HEK293 (cell line): ENCODE results near the gene URAD.

Source experiments
- CTCF ChIA-PET: fragments of 350-600 bp; formaldehyde crosslinking; extraction: SDS; loops from one replicate; lab custom pipeline; 2021; ENCODE audit warnings: antibody characterized with exemption; lab: Yijun Ruan, JAX
- POLR2A ChIA-PET: fragments of 300-600 bp; formaldehyde crosslinking; extraction: SDS; loops from one replicate; lab custom pipeline; 2020; ENCODE audit warnings: antibody characterized with exemption, inconsistent platforms; lab: Yijun Ruan, JAX
- H3K27ac ChIP-seq: fragments of 200-500 bp; sonication (Bioruptor generic); 2 replicates; pipeline ENCODE4 v1.5.1; 2014; ENCODE audit warnings: low read depth, low read length, control low read depth, inconsistent platforms; ENCODE audit errors: extremely low read depth
- H3K36me3 ChIP-seq, 2 experiments: fragments of 200-500 bp in 1 of 2; sonication (Bioruptor generic) in 1 of 2; 1 replicate in 1 of 2; 2 replicates in 1 of 2; pipeline ENCODE4 v1.5.1; 2014 to 2017; ENCODE audit warnings: inconsistent platforms in 2 of 2, low read length in 2 of 2; ENCODE audit not compliant: control insufficient read depth in 2 of 2, insufficient read depth in 1 of 2
- H3K4me1 ChIP-seq: fragments of 200-500 bp; sonication (Bioruptor generic); 2 replicates; pipeline ENCODE4 v1.5.1; 2014; ENCODE audit warnings: mild to moderate bottlenecking, low read length, inconsistent platforms; ENCODE audit not compliant: control insufficient read depth, insufficient read depth
- H3K4me3 ChIP-seq: 2 replicates; pipeline ENCODE4 v1.5.1; 2011; ENCODE audit warnings: low read depth, mild to moderate bottlenecking, control low read depth, low read length, moderate library complexity
- H3K9me3 ChIP-seq: fragments of 200-500 bp; sonication (Bioruptor generic); 2 replicates; pipeline ENCODE4 v1.5.1; 2014; ENCODE audit warnings: low read depth, low read length, inconsistent platforms; ENCODE audit not compliant: control insufficient read depth, insufficient read depth
- ATF2 ChIP-seq: fragments of 450-650 bp; formaldehyde crosslinking; IDR thresholded peaks from 2 replicates; pipeline ENCODE4 v1.5.1; 2016; ENCODE audit warnings: missing biosample characterization, missing genetic modification characterization, low read depth
- FEZF1 ChIP-seq: fragments of 450-650 bp; formaldehyde crosslinking; IDR thresholded peaks from 2 replicates; pipeline ENCODE4 v1.5.1; 2016; ENCODE audit warnings: missing biosample characterization, missing genetic modification characterization
- HIC1 ChIP-seq: fragments of 450-650 bp; formaldehyde crosslinking; IDR thresholded peaks from 2 replicates; pipeline ENCODE4 v1.5.1; 2016; ENCODE audit warnings: missing biosample characterization, missing genetic modification characterization
- INSM2 ChIP-seq: fragments of 450-650 bp; formaldehyde crosslinking; IDR thresholded peaks from 2 replicates; pipeline ENCODE4 v1.5.1; 2016; ENCODE audit warnings: missing biosample characterization, missing genetic modification characterization
- MZF1 ChIP-seq: fragments of 450-650 bp; formaldehyde crosslinking; IDR thresholded peaks from 2 replicates; pipeline ENCODE4 v1.5.1; 2017; ENCODE audit warnings: missing biosample characterization, missing genetic modification characterization, borderline replicate concordance
- OVOL3 ChIP-seq: fragments of 450-650 bp; formaldehyde crosslinking; IDR thresholded peaks from 2 replicates; pipeline ENCODE4 v1.5.1; 2016; ENCODE audit warnings: missing biosample characterization, missing genetic modification characterization
- PBX3 ChIP-seq: sonication (generic); formaldehyde crosslinking; IDR thresholded peaks from 2 replicates; pipeline ENCODE4 v1.8.1; 2022; ENCODE audit warnings: mild to moderate bottlenecking, moderate library complexity, missing genetic modification reagents
- REPIN1 ChIP-seq: fragments of 450-650 bp; formaldehyde crosslinking; IDR thresholded peaks from 2 replicates; pipeline ENCODE4 v1.5.1; 2017; ENCODE audit warnings: missing biosample characterization, missing genetic modification characterization, low read depth
- SALL2 ChIP-seq: fragments of 450-650 bp; formaldehyde crosslinking; IDR thresholded peaks from 2 replicates; pipeline ENCODE4 v1.5.0; 2017; ENCODE audit warnings: missing biosample characterization, mild to moderate bottlenecking, missing genetic modification characterization, borderline replicate concordance
- ZNF112 ChIP-seq: fragments of 450-650 bp; formaldehyde crosslinking; IDR thresholded peaks from 2 replicates; pipeline ENCODE4 v1.5.0; 2017; ENCODE audit warnings: missing biosample characterization, missing genetic modification characterization
- ZNF146 ChIP-seq: fragments of 450-650 bp; formaldehyde crosslinking; IDR thresholded peaks from 2 replicates; pipeline ENCODE4 v1.5.1; 2016; ENCODE audit warnings: missing biosample characterization, missing genetic modification characterization
- ZNF184 ChIP-seq: fragments of 450-650 bp; IDR thresholded peaks from 2 replicates; pipeline ENCODE4 v1.5.1; 2018; ENCODE audit warnings: missing biosample characterization, mild to moderate bottlenecking, missing genetic modification characterization
- ZNF214 ChIP-seq: fragments of 450-650 bp; formaldehyde crosslinking; IDR thresholded peaks from 2 replicates; pipeline ENCODE4 v1.5.1; 2017; ENCODE audit warnings: missing biosample characterization, mild to moderate bottlenecking, missing genetic modification characterization, borderline replicate concordance
- ZNF335 ChIP-seq: fragments of 450-650 bp; formaldehyde crosslinking; conservative IDR thresholded peaks from 2 replicates; pipeline ENCODE4 v1.5.1; 2016; ENCODE audit warnings: missing biosample characterization, missing genetic modification characterization
- ZNF404 ChIP-seq: fragments of 450-650 bp; formaldehyde crosslinking; IDR thresholded peaks from 2 replicates; pipeline ENCODE4 v1.5.1; 2017; ENCODE audit warnings: missing biosample characterization, missing genetic modification characterization
- ZNF48 ChIP-seq: fragments of 450-650 bp; formaldehyde crosslinking; IDR thresholded peaks from 2 replicates; pipeline ENCODE4 v1.5.1; 2016; ENCODE audit warnings: missing biosample characterization, missing genetic modification characterization
- ZNF600 ChIP-seq: fragments of 450-650 bp; formaldehyde crosslinking; IDR thresholded peaks from 2 replicates; pipeline ENCODE4 v1.5.1; 2016; ENCODE audit warnings: missing biosample characterization, missing genetic modification characterization
- ZNF76 ChIP-seq: fragments of 450-650 bp; formaldehyde crosslinking; IDR thresholded peaks from 2 replicates; pipeline ENCODE4; 2016; ENCODE audit warnings: low read depth, missing biosample characterization, missing genetic modification characterization, borderline replicate concordance
- ZNF791 ChIP-seq: fragments of 450-650 bp; formaldehyde crosslinking; IDR thresholded peaks from 2 replicates; pipeline ENCODE4 v1.5.1; 2016; ENCODE audit warnings: missing biosample characterization, missing genetic modification characterization
- ZNF837 ChIP-seq: fragments of 450-650 bp; formaldehyde crosslinking; IDR thresholded peaks from 2 replicates; pipeline ENCODE4 v1.5.1; 2016; ENCODE audit warnings: missing biosample characterization, missing genetic modification characterization
- ZSCAN23 ChIP-seq: fragments of 450-650 bp; formaldehyde crosslinking; IDR thresholded peaks from 2 replicates; pipeline ENCODE4 v1.5.1; 2016; ENCODE audit warnings: missing biosample characterization, missing genetic modification characterization

URAD gene

GRCh38 chr13:27979765-27980279, 8.7 kb downstream of the URAD start (continued):
- no peak for TF ChIP-seq HIC1 (tag by site-specific recombination)
- no peak for TF ChIP-seq ZNF112 (tag by site-specific recombination)
- no peak for TF ChIP-seq ZNF48 (tag by site-specific recombination)
- no peak for TF ChIP-seq ZSCAN23
- TF ChIP-seq ZNF335 (tag by site-specific recombination) = no peak
- TF ChIP-seq ATF2 (tag by site-specific recombination) = no peak
- TF ChIP-seq, all 188 proteins: peak for 0

- TF ChIP-seq ZNF404 (tag by site-specific recombination) = no peak
- TF ChIP-seq ZNF837 (tag by site-specific recombination) = no peak
- no peak for TF ChIP-seq PBX3 (CRISPR knock-in tag)
- no peak for TF ChIP-seq REPIN1 (tag by site-specific recombination)
- TF ChIP-seq OVOL3 (tag by site-specific recombination) = no peak
- no peak for TF ChIP-seq ZNF184 (tag by site-specific recombination)
- TF ChIP-seq ZNF146 (tag by site-specific recombination) = no peak
- TF ChIP-seq ZNF600 (tag by site-specific recombination) = no peak
- TF ChIP-seq INSM2 (tag by site-specific recombination) = no peak
- TF ChIP-seq ZNF214 (tag by site-specific recombination) = no peak
- no peak for TF ChIP-seq MZF1 (tag by site-specific recombination)
- no peak for TF ChIP-seq ZNF791 (tag by site-specific recombination)
- TF ChIP-seq FEZF1 = no peak
- TF ChIP-seq SALL2 = no peak
- no peak for TF ChIP-seq ZNF76
- TF ChIP-seq, all 188 proteins: peak for 0
- ChIA-PET POLR2A (no interaction called here), CTCF (interaction anchor here (0.6 to 1.3 kb wide), 3 partner anchors 19 to 77 kb away, joined by 3 to 4 read pairs (median 3); no protein-coding TSS in a partner anchor)
- no peak overlapping the region for H3K27ac ChIP-seq
- H3K4me3 ChIP-seq = no peak overlapping the region
- no peaks in the 10 kb centered on the region for H3K9me3 ChIP-seq
- no peaks in the 10 kb centered on the region for H3K4me1 ChIP-seq
- H3K36me3 ChIP-seq = no peaks in the 10 kb centered on the region
These were observed 9.4 kb downstream of the URAD start for GRCh38 chr13:27979001-27979643.
